A673 (cell line): ENCODE data around the gene HDAC3. TPM values are rescaled to one million over a fixed set of nuclear protein-coding genes. Genes with fewer than 3 reads are reported as not detected.

Source experiments
- BruUV-seq: library from RNA; stranded (reverse); fragments of 400-500 nt; replicated peaks from 2 replicates; lab custom pipeline; 2021; lab: Mats Ljungman, UMichigan
- CTCF ChIA-PET: fragments of 300-600 bp; sonication (Branson Sonifier 250); formaldehyde crosslinking; loops from one replicate; lab custom pipeline; 2022; ENCODE audit warnings: antibody characterized with exemption; lab: Charles Lee
- POLR2A ChIA-PET: fragments of 300-600 bp; sonication (Branson Sonifier 250); formaldehyde crosslinking; loops from one replicate; lab custom pipeline; 2022; ENCODE audit warnings: antibody characterized with exemption; ENCODE audit not compliant: low non-redundant PET; lab: Charles Lee
- DNase-seq: peaks from one replicate; pipeline ENCODE4 v3.0.0-alpha.2; 2015; ENCODE audit warnings: low spot score
- H3K27ac ChIP-seq: fragments of 200-600 bp; sonication (generic); 2 replicates; pipeline ENCODE4 v1.5.1; 2016; ENCODE audit warnings: mixed run types, low read depth, mild to moderate bottlenecking, mixed read lengths, antibody characterized with exemption, low read length; ENCODE audit not compliant: poor library complexity, severe bottlenecking
- H3K27me3 ChIP-seq: fragments of 200-600 bp; sonication (generic); replicated peaks from 2 replicates; pipeline ENCODE4 v1.6.1; 2017; ENCODE audit warnings: mixed run types, low read depth, mild to moderate bottlenecking, mixed read lengths, antibody characterized with exemption, low read length; ENCODE audit not compliant: insufficient read depth, poor library complexity
- H3K36me3 ChIP-seq: fragments of 200-600 bp; sonication (generic); 2 replicates; pipeline ENCODE4 v1.6.1; 2016; ENCODE audit warnings: mixed run types, mild to moderate bottlenecking, mixed read lengths, antibody characterized with exemption, low read length; ENCODE audit not compliant: insufficient read depth, poor library complexity, severe bottlenecking
- H3K4me1 ChIP-seq: fragments of 200-600 bp; sonication (generic); 2 replicates; pipeline ENCODE4 v1.6.1; 2017; ENCODE audit warnings: mixed run types, mild to moderate bottlenecking, mixed read lengths, antibody characterized with exemption, low read length; ENCODE audit not compliant: insufficient read depth, poor library complexity, severe bottlenecking
- H3K4me3 ChIP-seq: fragments of 200-600 bp; sonication (generic); 2 replicates; pipeline ENCODE4 v1.5.1; 2016; ENCODE audit warnings: low read depth, mixed run types, mild to moderate bottlenecking, mixed read lengths, low read length; ENCODE audit not compliant: poor library complexity, severe bottlenecking
- H3K9me3 ChIP-seq: fragments of 200-600 bp; sonication (generic); 2 replicates; pipeline ENCODE4 v1.6.1; 2016; ENCODE audit warnings: mixed run types, low read depth, mild to moderate bottlenecking, mixed read lengths, antibody characterized with exemption, low read length; ENCODE audit not compliant: poor library complexity, severe bottlenecking
- CTCF ChIP-seq: fragments of 300-800, 200-600 bp; sonication (generic); conservative IDR thresholded peaks from 2 replicates; pipeline ENCODE4 v1.5.1; 2017; ENCODE audit warnings: low read depth, mild to moderate bottlenecking, antibody characterized with exemption, low read length, moderate library complexity, mixed read lengths
- EZH2 ChIP-seq: fragments of 200-600 bp; sonication (generic); IDR thresholded peaks from 2 replicates; pipeline ENCODE4 v1.6.1; 2017; ENCODE audit warnings: borderline replicate concordance, low read depth, mild to moderate bottlenecking, mixed read lengths, antibody characterized with exemption, low read length; ENCODE audit not compliant: poor library complexity, severe bottlenecking
- intact Hi-C: fragments of 100-400 bp; cut with micrococcal nuclease; formaldehyde crosslinking; loops from one replicate; pipeline ENCODE4 v1.10.0; 2022; ENCODE audit not compliant: unreplicated experiment
- total RNA-seq: library from RNA; stranded (reverse); gene quantifications from 2 replicates; pipeline ENCODE4 v1.2.3, GENCODE V29; 2021

HDAC3 gene
- total RNA-seq, 1 experiment from 2014 or later = 93.1 TPM

GRCh38 chr5:141657937-141658545, 21.4 kb upstream of the HDAC3 start:
- no peak for DNase-seq
- Histone ChIP-seq H3K36me3 (no peaks in the 10 kb centered on the region), H3K9me3 (no peaks in the 10 kb centered on the region), H3K27me3 (no peaks in the 10 kb centered on the region), H3K27ac (no peak overlapping the region), H3K4me1 (no peaks in the 10 kb centered on the region), H3K4me3 (no peak overlapping the region)
- intact Hi-C loops = no loop called here
- ChIA-PET POLR2A (no interaction called here), CTCF (interaction anchor here (0.6 kb wide), 1 partner anchor 35 kb away, joined by 3 read pairs; no protein-coding TSS in a partner anchor)
- no TSS peak for BruUV-seq
- TF ChIP-seq EZH2 = no peak
- no peak for TF ChIP-seq CTCF

GRCh38 chr5:141657404-141657803, 20.8 kb upstream of the HDAC3 start:
- H3K9me3 ChIP-seq = no peaks in the 10 kb centered on the region
- no TSS peak for BruUV-seq
- no peak overlapping the region for H3K4me3 ChIP-seq
- ChIA-PET CTCF (interaction anchor here (0.6 kb wide), 1 partner anchor 36 kb away, joined by 3 read pairs; no protein-coding TSS in a partner anchor), POLR2A (no interaction called here)
- DNase-seq = no peak
- no peaks in the 10 kb centered on the region for H3K4me1 ChIP-seq
- TF ChIP-seq CTCF (no peak), EZH2 (no peak)
- no peak overlapping the region for H3K27ac ChIP-seq
- H3K27me3 ChIP-seq = no peaks in the 10 kb centered on the region
- intact Hi-C loops = no loop called here
- H3K36me3 ChIP-seq = no peaks in the 10 kb centered on the region

- Histone ChIP-seq H3K27me3 (no peaks in the 10 kb centered on the region), H3K27ac (no peak overlapping the region), H3K9me3 (no peaks in the 10 kb centered on the region), H3K36me3 (no peaks in the 10 kb centered on the region), H3K4me3 (no peak overlapping the region), H3K4me1 (no peaks in the 10 kb centered on the region)
- intact Hi-C loops = no loop called here
- ChIA-PET POLR2A (no interaction called here), CTCF (no interaction called here)
- TF ChIP-seq EZH2 = no peak
- TF ChIP-seq CTCF = no peak
- no peak for DNase-seq
- BruUV-seq = no TSS peak
These were observed 19.7 kb upstream of the HDAC3 start for GRCh38 chr5:141656396-141656795.
